Stimulated activated CD4-positive, alpha-beta T cell treated with anti-CD3 and anti-CD28 coated beads, Interleukin-15, amount 100 ng/mL, for 1 hour (primary cell): ENCODE results near the gene KCTD21.
A peak's percentile ranks its signal among the peaks of the same experiment; 100 is the strongest.

Source experiments
- DNase-seq, 2 donors: peaks; one replicate each; pipeline ENCODE4 v3.0.0-alpha.2; 2020; ENCODE audit warnings: low read depth in 1 of 2, low spot score in 1 of 2

KCTD21 gene

GRCh38 chr11:78147807-78148206 lies 40.6 kb downstream of the KCTD21 start:
- DNase-seq: no peak

GRCh38 chr11:78145511-78146025 lies 42.9 kb downstream of the KCTD21 start:
- no peak for DNase-seq

- DNase-seq: no peak
These were observed 47.9 kb downstream of the KCTD21 start for GRCh38 chr11:78140392-78141077.

GRCh38 chr11:78139422-78140391 lies 48.7 kb downstream of the KCTD21 start, which contains the start of gene ALG8:
Gene ALG8 (minus strand): TSS chr11:78139626. CDS start chr11:78139588, 38 bp downstream.
- DNase-seq: peak; percentile 93 to 96

- peak in 1 of 2 donors; percentile 4 for DNase-seq
These were observed 49.6 kb downstream of the KCTD21 start for GRCh38 chr11:78138694-78139421.

GRCh38 chr11:78138291-78138690 lies 50.1 kb downstream of the KCTD21 start:
- DNase-seq: no peak

GRCh38 chr11:78132475-78132874 lies 56.0 kb downstream of the KCTD21 start:
- DNase-seq: no peak

GRCh38 chr11:78131956-78132355 lies 56.5 kb downstream of the KCTD21 start:
- DNase-seq: no peak

- no peak for DNase-seq
These were observed 61.0 kb downstream of the KCTD21 start for GRCh38 chr11:78127403-78127802.
